Measurements from ENCODE around the gene CDH4.

CDH4 gene

DNA sequence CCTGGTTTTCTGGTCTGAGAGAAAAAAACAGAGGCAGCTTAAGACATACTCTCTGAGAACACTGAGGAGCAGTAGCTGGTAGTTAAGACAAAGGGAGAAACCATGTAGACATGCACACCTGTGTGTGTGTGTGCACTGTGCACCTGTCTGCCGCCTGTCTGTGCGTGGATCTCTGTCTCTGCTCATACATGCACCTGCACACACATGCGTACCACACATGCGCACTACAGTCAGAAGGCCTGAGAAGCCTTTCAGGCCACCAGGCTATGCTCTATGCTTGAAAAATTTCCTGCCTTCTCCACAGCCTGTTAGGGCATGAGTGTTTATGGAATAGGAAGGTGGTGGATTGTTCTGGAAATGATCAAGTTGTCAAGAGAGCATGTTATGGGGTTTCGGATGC, 103.5 kb downstream of the CDH4 start:
- no peak overlapping the region for H3K4me3 ChIP-seq (ENCODE audit: insufficient read depth, low read length, poor library complexity, severe bottlenecking)
- H3K9me3 ChIP-seq (ENCODE audit: insufficient read depth, low read length), result no peaks in the 10 kb centered on the region
- no peaks in the 10 kb centered on the region for H3K36me3 ChIP-seq (ENCODE audit: low read length)
- H3K27me3 ChIP-seq (ENCODE audit: low read length), result no peaks in the 10 kb centered on the region
- H3K27ac ChIP-seq (ENCODE audit: low read depth, low read length), result no peak overlapping the region
- no peak overlapping the region for H3K4me2 ChIP-seq (ENCODE audit: low read depth, low read length, poor library complexity, severe bottlenecking)
- H3K79me2 ChIP-seq (ENCODE audit: insufficient read depth, low read length), result no peaks in the 10 kb centered on the region
- H2AFZ ChIP-seq (ENCODE audit: low read depth, low read length, severe bottlenecking), result no peak overlapping the region
- no peaks in the 10 kb centered on the region for H3F3A ChIP-seq (ENCODE audit: insufficient read depth)
- H3K9me2 ChIP-seq (replicated peaks; ENCODE audit: insufficient read depth, low read length), result no peaks in the 10 kb centered on the region
- H4K20me1 ChIP-seq (ENCODE audit: low read depth, low read length), result no peaks in the 10 kb centered on the region
- TF ChIP-seq EZH2phosphoT487 (conservative IDR thresholded peaks at IDR 0.05; ENCODE audit: low read length), result no peak
- TF ChIP-seq, protein P1, sequence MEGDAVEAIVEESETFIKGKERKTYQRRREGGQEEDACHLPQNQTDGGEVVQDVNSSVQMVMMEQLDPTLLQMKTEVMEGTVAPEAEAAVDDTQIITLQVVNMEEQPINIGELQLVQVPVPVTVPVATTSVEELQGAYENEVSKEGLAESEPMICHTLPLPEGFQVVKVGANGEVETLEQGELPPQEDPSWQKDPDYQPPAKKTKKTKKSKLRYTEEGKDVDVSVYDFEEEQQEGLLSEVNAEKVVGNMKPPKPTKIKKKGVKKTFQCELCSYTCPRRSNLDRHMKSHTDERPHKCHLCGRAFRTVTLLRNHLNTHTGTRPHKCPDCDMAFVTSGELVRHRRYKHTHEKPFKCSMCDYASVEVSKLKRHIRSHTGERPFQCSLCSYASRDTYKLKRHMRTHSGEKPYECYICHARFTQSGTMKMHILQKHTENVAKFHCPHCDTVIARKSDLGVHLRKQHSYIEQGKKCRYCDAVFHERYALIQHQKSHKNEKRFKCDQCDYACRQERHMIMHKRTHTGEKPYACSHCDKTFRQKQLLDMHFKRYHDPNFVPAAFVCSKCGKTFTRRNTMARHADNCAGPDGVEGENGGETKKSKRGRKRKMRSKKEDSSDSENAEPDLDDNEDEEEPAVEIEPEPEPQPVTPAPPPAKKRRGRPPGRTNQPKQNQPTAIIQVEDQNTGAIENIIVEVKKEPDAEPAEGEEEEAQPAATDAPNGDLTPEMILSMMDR (IDR thresholded peaks at IDR 0.05; ENCODE audit: insufficient read depth, low read length, poor library complexity, severe bottlenecking), result no peak
- H3K9ac ChIP-seq (ENCODE audit: low read length), result no peak overlapping the region

DNA sequence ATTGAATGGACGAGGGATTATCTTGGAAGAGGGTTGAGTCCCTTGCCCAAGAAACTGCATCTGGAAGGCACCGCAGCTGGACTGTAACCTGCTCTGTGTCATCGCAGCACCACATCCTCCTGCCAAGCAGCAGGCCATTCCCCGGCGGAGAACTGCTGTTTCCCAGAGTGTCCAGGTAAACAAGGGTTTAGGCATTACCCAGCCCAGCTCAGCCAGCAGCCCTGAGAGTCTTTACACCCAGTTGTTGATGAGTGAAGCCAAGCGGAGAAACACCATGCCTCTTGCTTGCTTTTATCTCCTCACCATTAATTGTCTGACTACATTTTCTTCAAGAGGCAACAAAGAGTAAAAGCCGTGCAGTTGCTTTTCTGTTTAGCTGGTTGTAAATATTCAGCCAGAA, 104.1 kb downstream of the CDH4 start:
- Histone ChIP-seq H3K79me2 (ENCODE audit: insufficient read depth, low read length) (no peaks in the 10 kb centered on the region), H3K9me2 (replicated peaks; ENCODE audit: insufficient read depth, low read length) (no peaks in the 10 kb centered on the region), H3K27ac (ENCODE audit: low read depth, low read length) (no peak overlapping the region), H4K20me1 (ENCODE audit: low read depth, low read length) (no peaks in the 10 kb centered on the region), H3F3A (ENCODE audit: insufficient read depth) (no peaks in the 10 kb centered on the region), H3K4me2 (ENCODE audit: low read depth, low read length, poor library complexity, severe bottlenecking) (no peak overlapping the region), H3K36me3 (ENCODE audit: low read length) (no peaks in the 10 kb centered on the region), H2AFZ (ENCODE audit: low read depth, low read length, severe bottlenecking) (no peak overlapping the region), H3K4me3 (ENCODE audit: insufficient read depth, low read length, poor library complexity, severe bottlenecking) (no peak overlapping the region), H3K9me3 (ENCODE audit: insufficient read depth, low read length) (no peaks in the 10 kb centered on the region), H3K27me3 (ENCODE audit: low read length) (no peaks in the 10 kb centered on the region), H3K9ac (ENCODE audit: low read length) (no peak overlapping the region)
- TF ChIP-seq, protein P1 (IDR thresholded peaks at IDR 0.05; ENCODE audit: insufficient read depth, low read length, poor library complexity, severe bottlenecking), result no peak
- no peak for TF ChIP-seq EZH2phosphoT487 (conservative IDR thresholded peaks at IDR 0.05; ENCODE audit: low read length)

DNA sequence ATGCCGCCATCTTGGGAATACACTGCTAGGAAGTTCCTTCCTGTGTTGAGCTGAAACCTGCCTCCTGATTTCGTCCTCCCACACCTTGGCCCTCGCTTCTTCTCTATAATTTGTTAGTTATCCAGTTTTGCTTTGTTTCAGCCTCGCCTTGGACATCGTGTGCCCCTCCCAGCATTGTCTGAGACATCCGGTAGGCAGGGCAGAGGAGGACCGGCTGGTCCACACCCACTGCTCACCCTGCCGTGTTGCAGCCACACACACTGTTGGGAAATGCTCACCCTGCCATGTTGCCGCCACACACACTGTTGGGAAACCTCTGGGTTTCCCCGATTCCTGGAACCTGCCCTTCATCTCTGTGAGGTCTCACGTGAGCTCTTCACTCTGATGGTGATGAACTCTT, 105.1 kb downstream of the CDH4 start:
- no peaks in the 10 kb centered on the region for H3K9me3 ChIP-seq (ENCODE audit: insufficient read depth, low read length)
- TF ChIP-seq, protein P1 (IDR thresholded peaks at IDR 0.05; ENCODE audit: insufficient read depth, low read length, poor library complexity, severe bottlenecking), result no peak
- no peak for TF ChIP-seq EZH2phosphoT487 (conservative IDR thresholded peaks at IDR 0.05; ENCODE audit: low read length)
- no peak overlapping the region for H2AFZ ChIP-seq (ENCODE audit: low read depth, low read length, severe bottlenecking)
- H3F3A ChIP-seq (ENCODE audit: insufficient read depth), result no peaks in the 10 kb centered on the region
- no peak overlapping the region for H3K27ac ChIP-seq (ENCODE audit: low read depth, low read length)
- no peaks in the 10 kb centered on the region for H3K79me2 ChIP-seq (ENCODE audit: insufficient read depth, low read length)
- H3K36me3 ChIP-seq (ENCODE audit: low read length), result no peaks in the 10 kb centered on the region
- no peaks in the 10 kb centered on the region for H3K9me2 ChIP-seq (replicated peaks; ENCODE audit: insufficient read depth, low read length)
- no peak overlapping the region for H3K9ac ChIP-seq (ENCODE audit: low read length)
- H4K20me1 ChIP-seq (ENCODE audit: low read depth, low read length), result no peaks in the 10 kb centered on the region
- no peak overlapping the region for H3K4me2 ChIP-seq (ENCODE audit: low read depth, low read length, poor library complexity, severe bottlenecking)
- no peaks in the 10 kb centered on the region for H3K27me3 ChIP-seq (ENCODE audit: low read length)
- H3K4me3 ChIP-seq (ENCODE audit: insufficient read depth, low read length, poor library complexity, severe bottlenecking), result no peak overlapping the region
